GM23338 (cell line): ENCODE data around the gene ASMT. TPM values are rescaled to one million over a fixed set of nuclear protein-coding genes. Genes with fewer than 3 reads are reported as not detected.
"Not testable (repeated sequence)": the region's sequence is repeated elsewhere in the genome, so short reads cannot be mapped to it uniquely, and the experiment has no call there.

Experiments used
- ATAC-seq: fragments of 200-7000 bp; cut with Tn5 transposase; 3 replicates; pipeline ENCODE4 v1.9.1; 2020
- DNase-seq: peaks from one replicate; pipeline ENCODE4 v3.0.0-alpha.2; 2015; ENCODE audit warnings: low spot score
- H2AFZ ChIP-seq: fragments of 200-600 bp; sonication (generic); 2 replicates; pipeline ENCODE4 v1.8.0; 2016; ENCODE audit warnings: antibody characterized with exemption, mild to moderate bottlenecking, moderate library complexity
- H3F3A ChIP-seq: fragments of 200-600 bp; sonication (generic); replicated peaks from 2 replicates; pipeline ENCODE4 v1.8.0; 2017; ENCODE audit warnings: antibody characterized with exemption, mixed run types, low read depth
- H3K27ac ChIP-seq: fragments of 200-600 bp; sonication (generic); 2 replicates; pipeline ENCODE4 v1.6.1; 2016; ENCODE audit warnings: low read depth
- H3K27me3 ChIP-seq: fragments of 200-600 bp; sonication (generic); 2 replicates; pipeline ENCODE4 v1.8.0; 2016; ENCODE audit warnings: mild to moderate bottlenecking, mixed run types, moderate library complexity; ENCODE audit not compliant: insufficient read depth
- H3K36me3 ChIP-seq: fragments of 200-600 bp; sonication (generic); 2 replicates; pipeline ENCODE4 v1.8.0; 2016; ENCODE audit warnings: mild to moderate bottlenecking; ENCODE audit not compliant: insufficient read depth
- H3K4me1 ChIP-seq: fragments of 200-600 bp; sonication (generic); 2 replicates; pipeline ENCODE4 v1.8.0; 2016; ENCODE audit warnings: mild to moderate bottlenecking, moderate library complexity; ENCODE audit not compliant: insufficient read depth
- H3K4me2 ChIP-seq: fragments of 200-600 bp; sonication (generic); 2 replicates; pipeline ENCODE4 v1.7.1; 2017; ENCODE audit warnings: mixed run types
- H3K4me3 ChIP-seq: fragments of 200-600 bp; sonication (generic); 2 replicates; pipeline ENCODE4 v1.6.1; 2016; ENCODE audit warnings: mixed run types
- H3K79me2 ChIP-seq: fragments of 200-600 bp; sonication (generic); replicated peaks from 2 replicates; pipeline ENCODE4 v1.8.0; 2017; ENCODE audit warnings: mild to moderate bottlenecking; ENCODE audit not compliant: insufficient read depth
- H3K9me2 ChIP-seq: fragments of 200-600 bp; sonication (generic); 2 replicates; pipeline ENCODE4 v1.8.0; 2017; ENCODE audit not compliant: insufficient read depth
- H4K20me1 ChIP-seq: fragments of 200-600 bp; sonication (generic); replicated peaks from 2 replicates; pipeline ENCODE4 v1.8.0; 2017; ENCODE audit warnings: mild to moderate bottlenecking; ENCODE audit not compliant: insufficient read depth
- H3K27ac Mint-ChIP-seq: 2 replicates; pipeline ENCODE4 v1.8.0; 2020; ENCODE audit warnings: inconsistent platforms, mild to moderate bottlenecking, moderate library complexity, mixed read lengths
- H3K27me3 Mint-ChIP-seq: 3 replicates; pipeline ENCODE4 v1.8.0; 2022; ENCODE audit warnings: low read depth, mild to moderate bottlenecking, moderate library complexity, mixed read lengths, inconsistent platforms; ENCODE audit not compliant: insufficient read depth, poor library complexity
- H3K36me3 Mint-ChIP-seq: 3 replicates; pipeline ENCODE4 v1.8.0; 2021; ENCODE audit warnings: low read depth, mild to moderate bottlenecking, inconsistent platforms, moderate library complexity, mixed read lengths
- H3K4me1 Mint-ChIP-seq: 3 replicates; pipeline ENCODE4 v1.8.0; 2020; ENCODE audit warnings: mild to moderate bottlenecking, inconsistent platforms, mixed read lengths
- H3K4me3 Mint-ChIP-seq: 3 replicates; pipeline ENCODE4 v1.8.0; 2021; ENCODE audit warnings: moderate library complexity, mild to moderate bottlenecking, inconsistent platforms, mixed read lengths
- H3K9me3 Mint-ChIP-seq: 3 replicates; pipeline ENCODE4 v1.8.0; 2020; ENCODE audit warnings: moderate library complexity, mild to moderate bottlenecking, inconsistent platforms, mixed read lengths
- ETS1 ChIP-seq: IDR thresholded peaks from 2 replicates; pipeline ENCODE4 v1.6.1; 2016; ENCODE audit warnings: antibody characterized with exemption
- EZH2 ChIP-seq: fragments of 200-600 bp; sonication (generic); IDR thresholded peaks from one replicate; pipeline ENCODE4 v1.8.0; 2017; ENCODE audit warnings: antibody characterized with exemption, mild to moderate bottlenecking, low read depth; ENCODE audit not compliant: unreplicated experiment
- JUNB ChIP-seq: IDR thresholded peaks from one replicate; pipeline ENCODE4 v1.6.1; 2016; ENCODE audit warnings: antibody characterized with exemption; ENCODE audit not compliant: unreplicated experiment
- STAT1 ChIP-seq: IDR thresholded peaks from one replicate; pipeline ENCODE4 v1.6.1; 2016; ENCODE audit warnings: antibody characterized with exemption; ENCODE audit not compliant: unreplicated experiment
- ZNF114 ChIP-seq: fragments of 250-450 bp; sonication (Bioruptor Pico); IDR thresholded peaks from 2 replicates; pipeline ENCODE4 v1.5.0; 2020; ENCODE audit warnings: mild to moderate bottlenecking, moderate library complexity
- ZNF331 ChIP-seq: fragments of 250-450 bp; sonication (Bioruptor Pico); IDR thresholded peaks from 2 replicates; pipeline ENCODE4 v1.5.0; 2020; ENCODE audit warnings: low read depth, mild to moderate bottlenecking, moderate library complexity
- polyA plus RNA-seq: library from polyadenylated mRNA; unstranded; fragments of >200 nt; fragmentation: Nextera tagmentation; extraction: Ambion mirVana; gene quantifications from 2 replicates; pipeline ENCODE4 v1.2.1, GENCODE V29; 2016
- total RNA-seq: library from RNA; depleted of rRNA; stranded (reverse); fragments of >200 nt; shearing (Covaris generic); gene quantifications from 2 replicates; pipeline ENCODE4 v1.2.3, GENCODE V29; 2014
- TF ChIP-seq, protein P1 (sequence below), 2 experiments: fragments of 200-600 bp in 1 of 2; sonication (generic) in 1 of 2; conservative IDR thresholded peaks; 2 replicates each; pipeline versions ENCODE4 v1.5.1 to v1.6.1; 2016 to 2017; ENCODE audit warnings: antibody characterized with exemption in 2 of 2, low read depth in 2 of 2, mild to moderate bottlenecking in 2 of 2, moderate library complexity in 1 of 2
- TF ChIP-seq, protein P2 (sequence below): fragments of 250-450 bp; sonication (Bioruptor Pico); IDR thresholded peaks from 2 replicates; pipeline ENCODE4 v1.5.0; 2020; ENCODE audit warnings: mild to moderate bottlenecking, moderate library complexity
- TF ChIP-seq, protein P3 (sequence below): IDR thresholded peaks from one replicate; pipeline ENCODE4 v1.6.1; 2018; ENCODE audit warnings: antibody characterized with exemption; ENCODE audit not compliant: unreplicated experiment

Gene ASMT
- total and polyA plus RNA-seq, 2 experiments from 2014 or later, result 0.53 to 2.4 TPM

GRCh38 chrX:1623691-1624090 lies 8.8 kb downstream of the ASMT start:
- Mint-ChIP-seq H3K4me1 (0 out of 3 replicates have a peak, but pooled peaks cover 2% of the 10 kb centered on the region), H3K4me3 (no peak overlapping the region), H3K27me3 (peaks cover 1% of the 10 kb centered on the region), H3K36me3 (no peaks in the 10 kb centered on the region), H3K27ac (no peak overlapping the region), H3K9me3 (peaks cover 21% of the 10 kb centered on the region)
- no peaks in the 10 kb centered on the region for H3K79me2 ChIP-seq
- H3K27me3 ChIP-seq, result no peaks in the 10 kb centered on the region
- H3K4me2 ChIP-seq, result no peak overlapping the region
- H4K20me1 ChIP-seq, result no peaks in the 10 kb centered on the region
- no peak overlapping the region for H2AFZ ChIP-seq
- ATAC-seq (no peak), DNase-seq (no peak)
- H3K4me3 ChIP-seq, result no peak overlapping the region
- H3K9me2 ChIP-seq, result no peaks in the 10 kb centered on the region
- TF ChIP-seq ZNF331 (no peak), STAT1 (no peak), JUNB (no peak), ETS1 (no peak), EZH2 (no peak), ZNF114 (CRISPR knock-in tag) (no peak)
- TF ChIP-seq, protein P1, sequence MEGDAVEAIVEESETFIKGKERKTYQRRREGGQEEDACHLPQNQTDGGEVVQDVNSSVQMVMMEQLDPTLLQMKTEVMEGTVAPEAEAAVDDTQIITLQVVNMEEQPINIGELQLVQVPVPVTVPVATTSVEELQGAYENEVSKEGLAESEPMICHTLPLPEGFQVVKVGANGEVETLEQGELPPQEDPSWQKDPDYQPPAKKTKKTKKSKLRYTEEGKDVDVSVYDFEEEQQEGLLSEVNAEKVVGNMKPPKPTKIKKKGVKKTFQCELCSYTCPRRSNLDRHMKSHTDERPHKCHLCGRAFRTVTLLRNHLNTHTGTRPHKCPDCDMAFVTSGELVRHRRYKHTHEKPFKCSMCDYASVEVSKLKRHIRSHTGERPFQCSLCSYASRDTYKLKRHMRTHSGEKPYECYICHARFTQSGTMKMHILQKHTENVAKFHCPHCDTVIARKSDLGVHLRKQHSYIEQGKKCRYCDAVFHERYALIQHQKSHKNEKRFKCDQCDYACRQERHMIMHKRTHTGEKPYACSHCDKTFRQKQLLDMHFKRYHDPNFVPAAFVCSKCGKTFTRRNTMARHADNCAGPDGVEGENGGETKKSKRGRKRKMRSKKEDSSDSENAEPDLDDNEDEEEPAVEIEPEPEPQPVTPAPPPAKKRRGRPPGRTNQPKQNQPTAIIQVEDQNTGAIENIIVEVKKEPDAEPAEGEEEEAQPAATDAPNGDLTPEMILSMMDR (conservative IDR thresholded peaks at IDR 0.05; ENCODE audit: low read depth in 2 of 2), result no peak
- TF ChIP-seq, protein P2, sequence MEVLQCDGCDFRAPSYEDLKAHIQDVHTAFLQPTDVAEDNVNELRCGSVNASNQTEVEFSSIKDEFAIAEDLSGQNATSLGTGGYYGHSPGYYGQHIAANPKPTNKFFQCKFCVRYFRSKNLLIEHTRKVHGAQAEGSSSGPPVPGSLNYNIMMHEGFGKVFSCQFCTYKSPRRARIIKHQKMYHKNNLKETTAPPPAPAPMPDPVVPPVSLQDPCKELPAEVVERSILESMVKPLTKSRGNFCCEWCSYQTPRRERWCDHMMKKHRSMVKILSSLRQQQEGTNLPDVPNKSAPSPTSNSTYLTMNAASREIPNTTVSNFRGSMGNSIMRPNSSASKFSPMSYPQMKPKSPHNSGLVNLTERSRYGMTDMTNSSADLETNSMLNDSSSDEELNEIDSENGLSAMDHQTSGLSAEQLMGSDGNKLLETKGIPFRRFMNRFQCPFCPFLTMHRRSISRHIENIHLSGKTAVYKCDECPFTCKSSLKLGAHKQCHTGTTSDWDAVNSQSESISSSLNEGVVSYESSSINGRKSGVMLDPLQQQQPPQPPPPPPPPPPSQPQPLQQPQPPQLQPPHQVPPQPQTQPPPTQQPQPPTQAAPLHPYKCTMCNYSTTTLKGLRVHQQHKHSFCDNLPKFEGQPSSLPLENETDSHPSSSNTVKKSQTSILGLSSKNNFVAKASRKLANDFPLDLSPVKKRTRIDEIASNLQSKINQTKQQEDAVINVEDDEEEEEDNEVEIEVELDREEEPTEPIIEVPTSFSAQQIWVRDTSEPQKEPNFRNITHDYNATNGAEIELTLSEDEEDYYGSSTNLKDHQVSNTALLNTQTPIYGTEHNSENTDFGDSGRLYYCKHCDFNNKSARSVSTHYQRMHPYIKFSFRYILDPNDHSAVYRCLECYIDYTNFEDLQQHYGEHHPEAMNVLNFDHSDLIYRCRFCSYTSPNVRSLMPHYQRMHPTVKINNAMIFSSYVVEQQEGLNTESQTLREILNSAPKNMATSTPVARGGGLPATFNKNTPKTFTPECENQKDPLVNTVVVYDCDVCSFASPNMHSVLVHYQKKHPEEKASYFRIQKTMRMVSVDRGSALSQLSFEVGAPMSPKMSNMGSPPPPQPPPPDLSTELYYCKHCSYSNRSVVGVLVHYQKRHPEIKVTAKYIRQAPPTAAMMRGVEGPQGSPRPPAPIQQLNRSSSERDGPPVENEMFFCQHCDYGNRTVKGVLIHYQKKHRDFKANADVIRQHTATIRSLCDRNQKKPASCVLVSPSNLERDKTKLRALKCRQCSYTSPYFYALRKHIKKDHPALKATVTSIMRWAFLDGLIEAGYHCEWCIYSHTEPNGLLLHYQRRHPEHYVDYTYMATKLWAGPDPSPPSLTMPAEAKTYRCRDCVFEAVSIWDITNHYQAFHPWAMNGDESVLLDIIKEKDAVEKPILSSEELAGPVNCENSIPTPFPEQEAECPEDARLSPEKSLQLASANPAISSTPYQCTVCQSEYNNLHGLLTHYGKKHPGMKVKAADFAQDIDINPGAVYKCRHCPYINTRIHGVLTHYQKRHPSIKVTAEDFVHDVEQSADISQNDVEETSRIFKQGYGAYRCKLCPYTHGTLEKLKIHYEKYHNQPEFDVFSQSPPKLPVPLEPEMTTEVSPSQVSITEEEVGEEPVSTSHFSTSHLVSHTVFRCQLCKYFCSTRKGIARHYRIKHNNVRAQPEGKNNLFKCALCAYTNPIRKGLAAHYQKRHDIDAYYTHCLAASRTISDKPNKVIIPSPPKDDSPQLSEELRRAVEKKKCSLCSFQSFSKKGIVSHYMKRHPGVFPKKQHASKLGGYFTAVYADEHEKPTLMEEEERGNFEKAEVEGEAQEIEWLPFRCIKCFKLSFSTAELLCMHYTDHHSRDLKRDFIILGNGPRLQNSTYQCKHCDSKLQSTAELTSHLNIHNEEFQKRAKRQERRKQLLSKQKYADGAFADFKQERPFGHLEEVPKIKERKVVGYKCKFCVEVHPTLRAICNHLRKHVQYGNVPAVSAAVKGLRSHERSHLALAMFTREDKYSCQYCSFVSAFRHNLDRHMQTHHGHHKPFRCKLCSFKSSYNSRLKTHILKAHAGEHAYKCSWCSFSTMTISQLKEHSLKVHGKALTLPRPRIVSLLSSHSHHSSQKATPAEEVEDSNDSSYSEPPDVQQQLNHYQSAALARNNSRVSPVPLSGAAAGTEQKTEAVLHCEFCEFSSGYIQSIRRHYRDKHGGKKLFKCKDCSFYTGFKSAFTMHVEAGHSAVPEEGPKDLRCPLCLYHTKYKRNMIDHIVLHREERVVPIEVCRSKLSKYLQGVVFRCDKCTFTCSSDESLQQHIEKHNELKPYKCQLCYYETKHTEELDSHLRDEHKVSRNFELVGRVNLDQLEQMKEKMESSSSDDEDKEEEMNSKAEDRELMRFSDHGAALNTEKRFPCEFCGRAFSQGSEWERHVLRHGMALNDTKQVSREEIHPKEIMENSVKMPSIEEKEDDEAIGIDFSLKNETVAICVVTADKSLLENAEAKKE (CRISPR knock-in tag), result no peak
- TF ChIP-seq, protein P3, sequence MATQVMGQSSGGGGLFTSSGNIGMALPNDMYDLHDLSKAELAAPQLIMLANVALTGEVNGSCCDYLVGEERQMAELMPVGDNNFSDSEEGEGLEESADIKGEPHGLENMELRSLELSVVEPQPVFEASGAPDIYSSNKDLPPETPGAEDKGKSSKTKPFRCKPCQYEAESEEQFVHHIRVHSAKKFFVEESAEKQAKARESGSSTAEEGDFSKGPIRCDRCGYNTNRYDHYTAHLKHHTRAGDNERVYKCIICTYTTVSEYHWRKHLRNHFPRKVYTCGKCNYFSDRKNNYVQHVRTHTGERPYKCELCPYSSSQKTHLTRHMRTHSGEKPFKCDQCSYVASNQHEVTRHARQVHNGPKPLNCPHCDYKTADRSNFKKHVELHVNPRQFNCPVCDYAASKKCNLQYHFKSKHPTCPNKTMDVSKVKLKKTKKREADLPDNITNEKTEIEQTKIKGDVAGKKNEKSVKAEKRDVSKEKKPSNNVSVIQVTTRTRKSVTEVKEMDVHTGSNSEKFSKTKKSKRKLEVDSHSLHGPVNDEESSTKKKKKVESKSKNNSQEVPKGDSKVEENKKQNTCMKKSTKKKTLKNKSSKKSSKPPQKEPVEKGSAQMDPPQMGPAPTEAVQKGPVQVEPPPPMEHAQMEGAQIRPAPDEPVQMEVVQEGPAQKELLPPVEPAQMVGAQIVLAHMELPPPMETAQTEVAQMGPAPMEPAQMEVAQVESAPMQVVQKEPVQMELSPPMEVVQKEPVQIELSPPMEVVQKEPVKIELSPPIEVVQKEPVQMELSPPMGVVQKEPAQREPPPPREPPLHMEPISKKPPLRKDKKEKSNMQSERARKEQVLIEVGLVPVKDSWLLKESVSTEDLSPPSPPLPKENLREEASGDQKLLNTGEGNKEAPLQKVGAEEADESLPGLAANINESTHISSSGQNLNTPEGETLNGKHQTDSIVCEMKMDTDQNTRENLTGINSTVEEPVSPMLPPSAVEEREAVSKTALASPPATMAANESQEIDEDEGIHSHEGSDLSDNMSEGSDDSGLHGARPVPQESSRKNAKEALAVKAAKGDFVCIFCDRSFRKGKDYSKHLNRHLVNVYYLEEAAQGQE, result no peak
- no peaks in the 10 kb centered on the region for H3K4me1 ChIP-seq
- no peaks in the 10 kb centered on the region for H3K36me3 ChIP-seq
- no peak overlapping the region for H3K27ac ChIP-seq
- no peaks in the 10 kb centered on the region for H3F3A ChIP-seq

DNA sequence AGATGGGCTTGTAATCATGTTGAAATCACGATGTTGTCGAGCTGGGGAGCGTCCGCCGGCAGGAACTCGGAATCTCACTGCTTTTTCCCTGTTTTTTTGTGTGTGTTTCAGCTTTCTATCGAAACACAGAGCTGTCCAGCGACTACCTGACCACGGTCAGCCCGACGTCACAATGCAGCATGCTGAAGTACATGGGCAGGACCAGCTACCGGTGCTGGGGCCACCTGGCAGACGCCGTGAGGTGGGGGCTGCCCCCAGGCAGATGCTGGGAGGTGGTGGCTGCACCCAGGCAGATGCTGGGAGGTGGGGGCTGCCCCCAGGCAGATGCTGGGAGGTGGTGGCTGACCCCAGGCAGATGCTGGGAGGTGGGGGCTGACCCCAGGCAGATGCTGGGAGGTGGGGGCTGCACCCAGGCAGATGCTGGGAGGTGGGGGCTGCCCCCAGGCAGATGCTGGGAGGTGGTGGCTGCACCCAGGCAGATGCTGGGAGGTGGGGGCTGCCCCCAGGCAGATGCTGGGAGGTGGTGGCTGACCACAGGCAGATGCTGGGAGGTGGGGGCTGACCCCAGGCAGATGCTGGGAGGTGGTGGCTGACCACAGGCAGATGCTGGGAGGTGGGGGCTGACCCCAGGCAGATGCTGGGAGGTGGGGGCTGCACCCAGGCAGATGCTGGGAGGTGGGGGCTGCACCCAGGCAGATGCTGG lies 9.4 kb downstream of the ASMT start:
- not testable (repeated sequence) for H3K4me3 ChIP-seq, H3K27me3 Mint-ChIP-seq, H3K27ac ChIP-seq, H3K4me3 Mint-ChIP-seq, H3K27ac Mint-ChIP-seq, H3K4me1 ChIP-seq, H2AFZ ChIP-seq, DNase-seq, H3K36me3 Mint-ChIP-seq, ATAC-seq, H4K20me1 ChIP-seq, H3K9me2 ChIP-seq, H3K79me2 ChIP-seq, H3K27me3 ChIP-seq, H3K4me2 ChIP-seq, H3F3A ChIP-seq, H3K4me1 Mint-ChIP-seq, H3K36me3 ChIP-seq
- H3K9me3 Mint-ChIP-seq, result peaks cover 21% of the 10 kb centered on the region
